Heart left ventricle (tissue), 13 donors: ENCODE data around the gene AAK1.

Experiments
- POLR2A ChIP-seq, 2 donors: fragments of 450-650 bp; IDR thresholded peaks; one replicate each; pipeline ENCODE4 v1.6.1; 2017; ENCODE audit warnings: antibody characterized with exemption in 2 of 2, mild to moderate bottlenecking in 2 of 2, moderate library complexity in 2 of 2
- TF ChIP-seq, protein P1 (sequence below), 12 donors: fragments of 200-600 bp; sonication (generic) in 4 of 12; IDR thresholded peaks; one replicate each; pipeline versions ENCODE4 v1.5.0 to v1.8.0; 2018 to 2022; ENCODE audit warnings: antibody characterized with exemption in 12 of 12, mild to moderate bottlenecking in 5 of 12
- donor health status: ischemic (EF 13 %, LVEDD 7.1; RV severe dilation, severe dysfunction).
- donor health status: DM: no; HTN: yes; CAD: no.
- donor health status: DM: no; HTN: no; CAD: no.
- donor health status: ischemic (EF 25% LVEDD 6.9; RV normal size, moderate dysfunction).
- donor health status: ischemic (EF 25% LVEDD 5.7; RV mildly dilated, moderate dysfunction).
- donor health status: ischemic (EF 35%, LVEDD 5.7; RV mildly dilated, moderate dysfunction).
- donor health status: nonischemic (EF 11% LVEDD 7.7; RV severe dilation, severe dysfunction).
- donor health status: DM: yes; HTN: yes; CAD: no.
- donor health status: PGD.
- donor health status: ischemic (EF 29% LVEDD 5.4; RV normal size, mild dysfunction).
- donor health status: nonischemic (EF 23%, LVEDD 6.1; RV moderate dilation, normal function).

GRCh38 chr2:69641471-69641870 lies 2.1 kb downstream of the AAK1 start:
- TF ChIP-seq POLR2A (IDR thresholded peaks at IDR 0.05), result no peak
- TF ChIP-seq, protein P1, sequence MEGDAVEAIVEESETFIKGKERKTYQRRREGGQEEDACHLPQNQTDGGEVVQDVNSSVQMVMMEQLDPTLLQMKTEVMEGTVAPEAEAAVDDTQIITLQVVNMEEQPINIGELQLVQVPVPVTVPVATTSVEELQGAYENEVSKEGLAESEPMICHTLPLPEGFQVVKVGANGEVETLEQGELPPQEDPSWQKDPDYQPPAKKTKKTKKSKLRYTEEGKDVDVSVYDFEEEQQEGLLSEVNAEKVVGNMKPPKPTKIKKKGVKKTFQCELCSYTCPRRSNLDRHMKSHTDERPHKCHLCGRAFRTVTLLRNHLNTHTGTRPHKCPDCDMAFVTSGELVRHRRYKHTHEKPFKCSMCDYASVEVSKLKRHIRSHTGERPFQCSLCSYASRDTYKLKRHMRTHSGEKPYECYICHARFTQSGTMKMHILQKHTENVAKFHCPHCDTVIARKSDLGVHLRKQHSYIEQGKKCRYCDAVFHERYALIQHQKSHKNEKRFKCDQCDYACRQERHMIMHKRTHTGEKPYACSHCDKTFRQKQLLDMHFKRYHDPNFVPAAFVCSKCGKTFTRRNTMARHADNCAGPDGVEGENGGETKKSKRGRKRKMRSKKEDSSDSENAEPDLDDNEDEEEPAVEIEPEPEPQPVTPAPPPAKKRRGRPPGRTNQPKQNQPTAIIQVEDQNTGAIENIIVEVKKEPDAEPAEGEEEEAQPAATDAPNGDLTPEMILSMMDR (IDR thresholded peaks at IDR 0.05), result no peak
